UCSD-AML1 (cell line): ENCODE results near the gene CNPY3.
"Not testable (repeated sequence)": the region's sequence is repeated elsewhere in the genome, so short reads cannot be mapped to it uniquely, and the experiment has no call there.

Experiments used
- DNase-seq: peaks from one replicate; lab custom pipeline; 2025; ENCODE audit not compliant: unreplicated experiment; lab: John Stamatoyannopoulos, UW

The CNPY3 gene

DNA sequence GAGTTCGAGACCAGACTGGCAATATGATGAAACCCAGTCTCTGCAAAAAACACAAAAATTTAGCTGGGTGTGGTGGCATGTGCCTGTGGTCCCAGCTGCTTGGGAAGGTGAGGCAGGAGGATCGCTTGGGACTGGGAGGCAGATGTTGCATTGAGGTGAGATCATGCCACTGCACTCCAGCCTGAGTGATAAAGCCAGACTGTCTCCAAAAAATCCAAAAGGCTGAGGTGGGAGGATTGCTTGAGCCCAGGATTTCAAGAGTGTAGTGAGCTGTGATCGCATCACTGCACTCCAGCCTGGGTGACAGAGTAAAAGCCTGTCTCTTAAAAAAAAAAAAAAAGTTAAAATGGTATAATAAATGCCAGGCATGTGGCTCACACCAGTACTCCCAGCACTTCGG is 14.7 kb upstream of the CNPY3 start:
- DNase-seq: no peak

DNA sequence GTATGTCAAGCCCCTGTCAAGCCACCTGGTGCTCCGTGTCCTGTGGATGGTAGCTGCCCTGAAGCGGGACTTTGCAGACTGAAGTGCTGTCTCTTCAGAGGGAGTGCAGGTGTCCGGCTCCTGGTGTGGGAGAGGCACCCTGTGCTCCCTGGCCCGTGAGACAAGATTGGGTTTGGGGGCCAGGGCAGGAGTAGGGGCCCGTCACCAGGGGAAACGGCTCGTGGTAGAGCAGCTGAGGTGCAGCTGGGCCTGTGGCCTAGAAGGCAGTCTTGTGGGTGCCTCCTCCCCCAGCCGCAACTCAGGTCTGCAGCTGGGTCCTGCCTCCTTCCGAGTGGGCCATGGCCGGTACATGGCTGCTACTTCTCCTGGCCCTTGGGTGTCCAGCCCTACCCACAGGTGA is 13.5 kb upstream of the CNPY3 start, which contains the start of gene PTCRA:
PTCRA (plus strand) TSS at position 322 of the 400 bp plus-strand sequence; CDS start at position 339, 17 bp downstream.
- no peak for DNase-seq

DNA sequence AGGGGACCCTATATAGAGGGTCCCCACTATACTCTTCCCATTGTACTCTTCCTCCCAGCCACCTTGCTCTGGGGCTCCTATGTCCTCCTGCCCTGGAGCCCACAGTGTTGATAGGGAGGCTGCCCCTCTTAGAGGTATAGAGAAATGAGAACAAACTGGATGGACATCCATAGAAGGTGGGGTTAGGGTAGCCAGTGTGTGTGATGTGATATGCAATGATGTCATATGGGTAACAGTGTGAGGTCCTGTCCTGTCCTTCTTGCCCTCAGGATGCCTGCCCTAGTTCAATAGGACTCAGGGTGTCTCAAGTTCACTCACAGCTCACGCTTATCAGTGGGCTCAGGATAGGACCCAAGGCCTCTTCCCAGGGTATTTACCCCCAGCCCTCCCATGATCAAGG is 13.0 kb upstream of the CNPY3 start:
- no peak for DNase-seq

DNA sequence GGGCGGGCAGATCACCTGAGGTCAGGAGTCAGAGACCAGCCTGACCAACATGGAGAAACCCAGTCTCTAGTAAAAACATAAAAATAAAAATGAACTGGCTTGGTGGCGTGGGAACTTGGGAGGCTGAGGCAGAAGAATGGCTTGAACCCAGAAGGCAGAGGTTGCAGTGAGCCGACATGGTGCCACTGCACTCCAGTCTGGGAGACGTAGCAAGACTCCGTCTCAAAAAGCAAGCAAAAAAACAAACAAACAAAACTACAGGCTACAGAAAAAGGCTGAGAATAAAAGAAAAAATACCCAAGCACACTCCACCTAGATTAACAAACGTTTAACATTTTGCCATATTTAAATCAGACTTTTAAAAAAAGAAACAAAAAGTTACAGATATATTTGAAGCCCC is 7.5 kb upstream of the CNPY3 start:
- no peak for DNase-seq

DNA sequence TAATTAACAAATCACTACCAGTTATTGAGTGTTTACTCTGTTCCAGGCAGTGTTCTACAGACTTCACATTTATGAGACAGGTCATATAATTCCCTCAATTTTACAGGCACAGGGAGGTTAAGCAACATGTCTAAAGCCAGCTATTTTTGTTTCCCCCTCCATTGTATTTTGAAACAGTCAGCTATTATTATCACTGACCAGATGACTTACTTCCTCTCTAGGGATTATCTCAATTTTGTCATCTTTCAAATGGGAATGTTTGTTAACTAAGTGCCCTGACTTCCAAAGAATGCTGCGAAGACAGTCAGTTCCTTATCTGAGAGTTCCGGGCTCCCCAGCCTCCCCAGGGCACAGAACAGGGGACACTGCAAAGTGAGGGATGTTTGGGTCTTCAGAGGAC is 5.6 kb upstream of the CNPY3 start:
- DNase-seq: no peak

DNA sequence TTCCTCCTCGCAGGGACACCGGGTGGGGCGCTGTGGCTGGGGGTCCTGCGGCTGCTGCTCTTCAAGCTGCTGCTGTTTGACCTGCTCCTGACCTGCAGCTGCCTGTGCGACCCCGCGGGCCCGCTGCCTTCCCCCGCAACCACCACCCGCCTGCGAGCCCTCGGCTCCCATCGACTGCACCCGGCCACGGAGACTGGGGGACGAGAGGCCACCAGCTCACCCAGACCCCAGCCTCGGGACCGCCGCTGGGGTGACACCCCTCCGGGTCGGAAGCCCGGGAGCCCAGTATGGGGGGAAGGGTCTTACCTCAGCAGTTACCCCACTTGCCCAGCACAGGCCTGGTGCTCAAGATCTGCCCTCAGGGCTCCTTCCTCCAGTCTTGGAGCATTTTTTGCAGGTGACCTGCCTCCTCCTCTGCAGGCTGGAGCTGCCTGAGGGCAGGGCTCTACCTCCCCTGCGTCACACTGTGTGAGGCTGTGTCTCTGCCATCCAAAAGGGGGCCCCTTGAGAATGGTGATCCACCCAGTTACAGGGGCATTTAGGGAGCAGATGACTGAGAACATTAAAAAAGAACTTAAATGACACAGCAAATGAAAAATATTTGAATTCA is 3.9 kb upstream of the CNPY3 start:
- DNase-seq: no peak

DNA sequence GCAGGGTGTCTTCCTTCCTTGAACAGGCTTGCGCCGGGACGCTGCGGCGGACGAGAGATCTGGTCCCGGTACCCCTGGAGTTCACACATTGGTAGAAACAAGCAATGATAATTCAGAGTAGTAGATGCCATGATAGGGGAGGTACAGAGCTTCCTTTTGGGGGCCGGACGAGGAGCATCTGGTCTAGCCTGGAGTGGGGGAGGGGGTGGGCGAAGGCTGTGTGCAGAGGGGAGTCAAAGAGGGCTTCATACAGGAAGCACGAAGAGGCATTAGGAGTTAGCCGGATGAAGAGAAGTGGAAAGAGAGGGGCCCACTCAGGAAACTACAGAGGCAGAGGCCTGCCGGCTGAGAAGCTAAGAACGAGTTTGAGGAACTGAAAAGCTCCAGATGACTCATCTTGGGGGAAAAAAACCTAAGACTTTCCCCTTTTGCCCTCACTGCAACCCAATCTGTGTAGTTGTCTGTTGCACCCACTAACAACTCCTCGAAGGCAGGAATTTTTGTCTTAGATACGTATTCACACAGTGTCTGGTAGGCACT is 611 bp downstream of the CNPY3 start:
- peak; percentile 87 for DNase-seq

DNA sequence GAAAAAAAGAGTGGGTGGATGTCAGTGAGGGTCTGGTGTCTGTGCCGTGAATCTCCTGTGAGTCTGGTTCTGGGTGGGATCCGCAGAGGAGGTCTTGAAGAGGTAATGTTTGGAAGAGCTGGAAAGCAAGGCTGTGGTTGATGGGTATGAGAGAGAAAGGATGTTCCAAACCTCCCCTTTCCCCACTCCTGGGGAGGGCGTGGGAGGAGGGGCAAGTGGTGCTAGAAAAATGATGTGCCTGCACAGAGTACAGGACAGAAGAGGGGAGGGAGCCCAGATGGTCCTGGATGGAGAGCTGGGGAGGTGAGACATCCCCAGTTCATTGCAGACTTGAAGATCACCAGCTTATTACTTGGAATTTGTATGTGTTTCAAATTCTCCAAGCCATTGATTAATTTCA is 3.1 kb downstream of the CNPY3 start:
- no peak for DNase-seq

DNA sequence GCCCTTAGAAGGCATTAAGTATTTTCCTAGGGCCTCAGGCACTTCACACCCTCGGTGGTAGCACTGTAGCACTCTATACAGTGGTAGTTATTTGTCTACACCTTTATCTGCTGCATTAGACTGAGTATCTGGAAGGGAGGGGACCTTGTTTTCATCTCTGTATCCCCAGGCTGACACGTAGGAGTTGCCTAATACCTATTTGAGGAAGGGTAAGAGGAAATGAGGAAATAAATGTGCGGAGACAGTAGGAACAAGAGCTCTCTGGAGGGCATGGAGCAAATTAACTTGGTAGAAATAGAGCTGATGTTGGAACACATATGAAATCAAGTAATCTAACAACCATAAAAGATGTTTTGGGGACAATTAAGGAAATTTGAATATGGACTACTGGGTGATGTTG is 3.9 kb downstream of the CNPY3 start:
- DNase-seq: no peak

DNA sequence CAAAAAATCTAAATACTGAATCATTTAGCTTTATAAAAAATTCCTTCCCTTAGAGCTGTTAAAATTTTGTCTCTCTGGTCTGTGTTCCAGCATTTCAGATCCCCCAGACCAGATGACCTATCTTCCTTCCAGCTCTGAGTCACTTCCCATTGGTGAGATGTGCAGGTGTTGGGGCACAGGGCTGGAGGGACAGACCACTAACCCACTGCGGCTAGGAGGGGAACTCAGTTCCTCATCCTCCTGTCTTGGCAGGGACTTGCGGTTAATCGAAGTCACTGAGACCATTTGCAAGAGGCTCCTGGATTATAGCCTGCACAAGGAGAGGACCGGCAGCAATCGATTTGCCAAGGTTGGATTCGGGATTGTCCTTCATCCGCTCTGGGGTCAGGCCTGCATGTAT is 6.0 kb downstream of the CNPY3 start:
- no peak for DNase-seq

DNA sequence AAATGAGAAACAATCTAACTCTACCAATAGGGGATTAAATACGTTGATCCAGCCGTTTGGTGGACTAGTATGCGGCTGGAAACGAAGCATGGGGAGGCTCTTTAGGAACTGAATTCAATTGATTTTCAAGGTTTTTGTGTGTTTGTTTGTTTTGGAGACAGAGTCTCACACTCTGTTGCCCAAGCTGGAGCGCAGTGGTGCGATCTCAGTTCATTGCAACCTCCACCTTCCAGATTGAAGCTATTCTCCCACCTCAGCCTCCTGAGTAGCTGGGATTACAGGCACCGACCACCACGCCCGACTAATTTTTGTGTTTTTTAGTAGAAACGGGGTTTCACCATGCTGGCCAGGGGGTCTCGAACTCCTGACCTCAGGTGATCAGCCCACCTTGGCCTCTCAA is 7.1 kb downstream of the CNPY3 start:
- DNase-seq: no peak

DNA sequence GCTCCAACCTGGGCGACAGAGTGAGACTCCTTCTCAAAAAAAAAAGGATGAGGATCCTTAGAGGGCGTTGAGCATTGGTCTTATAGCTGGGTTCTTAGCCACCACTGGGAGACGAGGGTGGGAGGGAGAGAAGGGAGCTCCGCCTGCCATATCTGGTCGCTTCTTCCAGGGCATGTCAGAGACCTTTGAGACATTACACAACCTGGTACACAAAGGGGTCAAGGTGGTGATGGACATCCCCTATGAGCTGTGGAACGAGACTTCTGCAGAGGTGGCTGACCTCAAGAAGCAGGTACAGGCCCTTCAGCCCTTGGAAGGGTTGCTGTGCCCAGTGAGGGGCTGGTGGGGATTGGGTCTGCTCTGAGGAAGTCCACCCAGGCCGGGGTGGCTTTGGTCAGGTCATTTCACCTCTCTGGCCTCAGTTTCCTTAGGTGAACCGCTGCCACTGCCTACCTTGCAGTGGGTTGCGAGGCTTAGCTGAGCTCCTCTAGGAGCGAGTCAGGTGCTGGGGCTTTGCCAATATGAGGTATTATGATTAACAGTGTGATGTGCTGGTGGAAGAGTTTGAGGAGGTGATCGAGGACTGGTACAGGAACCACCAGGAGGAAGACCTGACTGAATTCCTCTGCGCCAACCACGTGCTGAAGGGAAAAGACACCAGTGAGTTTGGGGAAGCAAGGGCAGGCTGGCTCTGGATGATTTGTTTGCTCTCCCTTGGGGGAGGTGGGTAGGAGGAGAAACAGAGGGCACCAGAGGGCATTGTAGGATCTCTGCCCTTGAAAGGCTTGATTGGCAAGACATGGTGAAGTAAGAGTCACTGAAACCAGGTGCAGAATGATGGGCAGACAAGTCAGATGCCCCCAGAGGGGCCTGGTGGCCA is 8.5 kb downstream of the CNPY3 start:
- no peak for DNase-seq

DNA sequence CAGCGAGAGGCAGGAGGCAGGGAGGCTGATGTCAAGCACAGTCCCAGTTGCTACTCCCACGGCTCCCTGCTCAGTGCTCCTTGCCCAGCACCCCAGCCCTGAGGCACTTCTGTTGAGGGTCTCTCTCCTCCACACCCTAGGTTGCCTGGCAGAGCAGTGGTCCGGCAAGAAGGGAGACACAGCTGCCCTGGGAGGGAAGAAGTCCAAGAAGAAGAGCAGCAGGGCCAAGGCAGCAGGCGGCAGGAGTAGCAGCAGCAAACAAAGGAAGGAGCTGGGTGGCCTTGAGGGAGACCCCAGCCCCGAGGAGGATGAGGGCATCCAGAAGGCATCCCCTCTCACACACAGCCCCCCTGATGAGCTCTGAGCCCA is 9.1 kb downstream of the CNPY3 start:
- no peak for DNase-seq

DNA sequence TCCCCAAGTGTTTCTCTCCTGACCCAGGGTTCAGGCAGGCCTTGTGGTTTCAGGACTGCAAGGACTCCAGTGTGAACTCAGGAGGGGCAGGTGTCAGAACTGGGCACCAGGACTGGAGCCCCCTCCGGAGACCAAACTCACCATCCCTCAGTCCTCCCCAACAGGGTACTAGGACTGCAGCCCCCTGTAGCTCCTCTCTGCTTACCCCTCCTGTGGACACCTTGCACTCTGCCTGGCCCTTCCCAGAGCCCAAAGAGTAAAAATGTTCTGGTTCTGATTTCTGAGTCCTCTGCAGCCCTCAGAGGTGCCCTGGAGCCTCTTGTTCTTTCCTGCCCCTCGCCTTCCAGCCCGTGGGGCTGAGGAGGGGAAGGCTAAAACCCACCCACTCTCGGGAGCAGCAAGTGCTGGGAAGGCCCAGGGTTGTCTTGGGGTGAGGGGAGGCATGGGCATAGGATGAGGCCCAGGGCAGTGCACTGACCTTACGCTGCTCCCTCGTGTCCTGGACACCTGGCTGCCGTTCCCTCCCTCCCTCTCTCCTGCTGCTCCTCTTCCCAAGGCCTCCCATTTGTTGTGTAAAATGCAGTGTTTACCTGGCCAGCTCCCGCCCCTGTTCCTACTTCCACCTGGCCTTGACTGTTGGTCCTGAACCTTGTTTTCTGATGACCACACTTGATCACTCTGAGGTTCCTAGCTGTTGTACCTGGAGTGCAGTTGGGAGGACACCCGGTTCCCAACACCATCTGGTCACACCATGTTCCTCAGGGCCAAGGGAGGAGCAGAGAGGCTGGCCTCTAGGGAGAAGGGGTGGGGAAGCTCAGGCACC is 9.9 kb downstream of the CNPY3 start:
- no peak for DNase-seq

DNA sequence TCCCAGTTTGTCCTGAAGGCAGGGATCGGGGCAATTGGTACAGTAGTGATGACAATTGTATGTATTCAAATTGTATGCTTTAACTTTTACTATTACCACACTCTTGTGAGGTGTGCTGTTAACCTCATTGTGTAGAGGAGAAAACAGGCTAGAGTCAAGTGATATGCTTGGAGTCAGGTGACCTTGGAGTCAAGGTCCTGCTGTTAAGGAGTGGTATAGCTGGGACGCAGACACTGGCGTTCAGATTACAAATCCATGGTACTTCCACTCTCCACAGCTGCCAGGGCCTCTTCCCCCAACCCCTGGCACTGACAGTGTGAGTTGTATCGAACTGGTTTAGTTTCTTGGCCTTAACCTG is 10.5 kb downstream of the CNPY3 start:
- no peak for DNase-seq

DNA sequence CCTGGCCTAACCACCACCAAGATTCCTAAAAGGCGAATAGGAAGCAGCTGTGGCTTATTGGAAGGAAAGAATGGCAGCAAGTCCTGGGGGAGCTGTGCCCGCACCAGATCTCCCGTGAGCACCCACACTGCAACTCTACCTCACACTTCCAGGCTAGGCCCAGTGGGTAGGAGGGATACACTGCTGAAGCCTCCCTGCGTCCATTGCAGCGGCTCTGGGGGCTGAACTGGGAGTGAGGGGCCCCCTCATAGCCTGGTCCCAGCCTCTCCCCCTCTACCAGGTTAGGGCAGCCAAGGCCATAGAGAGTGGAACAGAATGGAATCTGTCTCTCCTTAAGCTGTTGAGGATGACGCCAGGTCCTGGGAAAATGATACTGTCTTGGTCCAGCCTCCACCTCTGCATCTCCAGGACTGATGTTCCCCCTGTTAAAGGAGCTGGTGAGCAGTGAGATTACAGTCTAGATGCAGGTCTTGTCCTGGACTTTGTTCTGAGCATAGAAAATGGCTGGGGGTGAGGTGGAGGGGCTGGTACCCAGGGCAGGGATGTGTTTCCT is 11.3 kb downstream of the CNPY3 start:
- no peak for DNase-seq

DNA sequence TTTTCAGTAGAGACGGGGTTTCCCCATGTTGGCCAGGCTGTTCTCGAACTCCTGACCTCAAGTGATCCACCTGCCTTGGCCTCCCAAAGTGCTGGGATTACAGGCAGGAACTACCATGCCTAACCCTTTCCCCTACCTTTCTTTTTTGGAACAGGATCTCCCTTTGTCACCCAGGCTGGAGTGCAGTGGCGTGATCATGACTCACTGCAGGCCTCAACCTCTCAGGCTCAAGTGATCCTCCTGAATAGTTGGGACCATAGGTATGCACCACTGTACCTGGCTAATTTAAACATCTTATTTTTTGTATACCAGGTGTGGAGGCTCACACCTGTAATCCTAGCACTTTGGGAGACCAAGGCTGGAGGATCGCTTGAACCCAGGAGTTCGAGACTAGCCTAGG is 12.1 kb downstream of the CNPY3 start:
- not testable (repeated sequence) for DNase-seq

DNA sequence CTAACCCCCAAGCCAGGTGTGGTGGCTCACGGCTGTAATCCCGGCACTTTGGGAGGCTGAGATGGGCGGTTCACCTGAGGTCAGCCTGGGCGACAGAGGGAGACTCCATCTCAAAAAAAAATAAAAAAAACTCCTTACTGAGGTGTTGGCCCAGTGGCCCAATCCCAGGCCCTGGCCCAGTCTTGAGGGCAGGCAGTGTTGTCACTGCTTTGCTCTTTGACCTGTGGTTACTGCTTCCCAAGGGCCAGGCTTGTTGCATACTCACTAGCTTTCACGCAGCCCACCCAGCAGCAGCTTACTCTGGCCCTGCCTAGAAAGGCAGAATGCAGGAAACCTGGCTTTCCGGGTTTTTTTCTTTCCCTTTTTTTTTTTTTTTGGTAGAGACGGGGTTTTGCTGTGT is 13.2 kb downstream of the CNPY3 start:
- no peak for DNase-seq

DNA sequence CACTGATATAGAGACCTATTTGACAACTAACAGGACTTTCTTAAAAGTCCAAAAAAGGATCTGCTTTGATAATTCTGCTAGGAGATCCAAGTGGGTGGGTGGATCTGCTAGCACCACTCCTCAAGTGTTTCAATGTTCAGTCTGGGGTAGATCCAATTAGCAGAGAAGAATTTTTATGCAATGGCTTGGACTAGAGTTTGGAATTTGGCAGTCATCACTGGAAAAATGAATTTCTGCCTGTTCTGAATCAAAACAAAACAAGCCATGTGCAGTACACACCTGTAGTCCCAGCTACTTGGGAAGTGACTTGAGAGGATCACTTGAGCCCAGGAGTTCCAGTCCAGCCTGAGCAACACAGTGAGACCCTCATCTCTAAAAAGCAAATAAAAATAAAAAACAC is 18.7 kb downstream of the CNPY3 start:
- DNase-seq: no peak

DNA sequence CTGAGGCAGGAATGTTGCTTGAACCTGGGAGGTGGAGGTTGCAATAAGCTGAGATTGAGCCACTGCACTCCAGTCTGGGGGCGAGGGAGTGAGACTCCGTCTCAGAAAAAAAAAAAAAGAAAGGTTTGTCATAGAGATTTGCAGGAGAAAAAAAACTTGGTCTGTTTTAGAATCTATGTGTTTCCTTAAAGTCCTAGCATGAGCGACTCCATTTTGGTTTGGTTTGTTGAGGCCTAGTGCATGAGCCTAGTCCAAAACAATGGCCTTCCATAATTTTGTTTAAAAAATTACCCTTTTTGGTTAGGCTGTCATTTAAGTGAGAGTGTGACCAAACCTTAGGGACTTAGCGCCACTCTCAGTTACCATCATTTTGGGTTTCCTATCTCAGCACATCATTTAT is 23.1 kb downstream of the CNPY3 start:
- DNase-seq: no peak

DNA sequence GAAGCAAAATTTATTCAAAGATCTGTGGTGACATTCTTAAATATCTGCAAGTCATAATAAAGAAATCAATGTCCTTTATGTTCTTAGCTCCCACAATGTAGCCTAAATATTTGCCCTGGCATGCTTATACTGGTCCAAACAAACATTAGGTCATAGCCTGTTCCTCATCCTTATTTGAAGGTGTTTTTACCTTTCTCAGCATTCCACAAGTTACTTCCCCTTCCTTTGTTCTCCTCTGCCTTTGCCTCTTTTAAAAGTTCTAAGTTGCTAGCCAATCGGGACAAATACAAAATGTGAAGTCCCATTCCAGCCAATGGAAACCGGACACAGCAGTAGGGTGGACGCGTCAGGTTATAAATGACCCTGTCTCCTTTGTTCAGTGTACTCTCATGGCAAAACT is 25.1 kb downstream of the CNPY3 start:
- not testable (repeated sequence) for DNase-seq
